GM19372 (cell line): ENCODE data around the gene NBPF3.
"Not testable (repeated sequence)": the region's sequence is repeated elsewhere in the genome, so short reads cannot be mapped to it uniquely, and the experiment has no call there.

Experiments
- ATAC-seq: cut with Tn5 transposase; IDR thresholded peaks from one replicate; pipeline ENCODE4 v1.9.1; 2021; ENCODE audit warnings: mild to moderate bottlenecking, low read depth, moderate library complexity; ENCODE audit not compliant: unreplicated experiment

NBPF3 gene

GRCh38 chr1:21436488-21437340 is 3.2 kb upstream of the NBPF3 start:
- ATAC-seq, result no peak

GRCh38 chr1:21437341-21437640 is 2.6 kb upstream of the NBPF3 start:
- no peak for ATAC-seq

GRCh38 chr1:21438646-21439312 is 1.2 kb upstream of the NBPF3 start:
- not testable (repeated sequence) for ATAC-seq

GRCh38 chr1:21439345-21439720 is 604 bp upstream of the NBPF3 start:
- no peak for ATAC-seq

- not testable (repeated sequence) for ATAC-seq
Observed at GRCh38 chr1:21440630-21441125, 741 bp downstream of the NBPF3 start.

GRCh38 chr1:21446647-21447046 is 6.7 kb downstream of the NBPF3 start:
- not testable (repeated sequence) for ATAC-seq

GRCh38 chr1:21447311-21447710 is 7.4 kb downstream of the NBPF3 start:
- no peak for ATAC-seq

GRCh38 chr1:21449906-21450305 is 10.0 kb downstream of the NBPF3 start:
- ATAC-seq, result no peak

- ATAC-seq, result no peak
Observed at GRCh38 chr1:21451212-21451611, 11.3 kb downstream of the NBPF3 start.

GRCh38 chr1:21451981-21452411 is 12.1 kb downstream of the NBPF3 start:
- ATAC-seq, result no peak

GRCh38 chr1:21453964-21454614 is 14.2 kb downstream of the NBPF3 start:
- ATAC-seq, result not testable (repeated sequence)

- ATAC-seq, result not testable (repeated sequence)
Observed at GRCh38 chr1:21454904-21455303, 15.0 kb downstream of the NBPF3 start.

- ATAC-seq, result no peak
Observed at GRCh38 chr1:21457654-21458053, 17.7 kb downstream of the NBPF3 start.

- ATAC-seq, result not testable (repeated sequence)
Observed at GRCh38 chr1:21465127-21465526, 25.2 kb downstream of the NBPF3 start.

- not testable (repeated sequence) for ATAC-seq
Observed at GRCh38 chr1:21467946-21468345, 28.0 kb downstream of the NBPF3 start.

- no peak for ATAC-seq
Observed at GRCh38 chr1:21468599-21468998, 28.7 kb downstream of the NBPF3 start.

- no peak for ATAC-seq
Observed at GRCh38 chr1:21469581-21469980, 29.6 kb downstream of the NBPF3 start.

GRCh38 chr1:21472861-21473260 is 32.9 kb downstream of the NBPF3 start:
- no peak for ATAC-seq

GRCh38 chr1:21478356-21478755 is 38.4 kb downstream of the NBPF3 start:
- no peak for ATAC-seq

- ATAC-seq, result not testable (repeated sequence)
Observed at GRCh38 chr1:21483881-21484280, 43.9 kb downstream of the NBPF3 start.

- no peak for ATAC-seq
Observed at GRCh38 chr1:21489146-21489545, 49.2 kb downstream of the NBPF3 start.
